GM21528 (cell line): ENCODE results near the gene CEP78.
A peak's percentile ranks its signal among the peaks of the same experiment; 100 is the strongest.

Source experiments
- ATAC-seq: cut with Tn5 transposase; IDR thresholded peaks from one replicate; pipeline ENCODE4 v1.9.1; 2021; ENCODE audit warnings: mild to moderate bottlenecking, moderate library complexity; ENCODE audit not compliant: unreplicated experiment, low FRiP score

CEP78 gene

GRCh38 chr9:78234810-78235209 lies 1.1 kb upstream of the CEP78 start:
- ATAC-seq = no peak

- ATAC-seq = no peak
Measured at GRCh38 chr9:78235256-78235761, 566 bp upstream of the CEP78 start.

GRCh38 chr9:78236551-78236910 lies 656 bp downstream of the CEP78 start:
- ATAC-seq = peak; percentile 21

- ATAC-seq = no peak
Measured at GRCh38 chr9:78238046-78239038, 2.5 kb downstream of the CEP78 start.

- no peak for ATAC-seq
Measured at GRCh38 chr9:78239506-78239905, 3.6 kb downstream of the CEP78 start.

- no peak for ATAC-seq
Measured at GRCh38 chr9:78242041-78242440, 6.2 kb downstream of the CEP78 start.

GRCh38 chr9:78243130-78243529 lies 7.3 kb downstream of the CEP78 start:
- no peak for ATAC-seq

- no peak for ATAC-seq
Measured at GRCh38 chr9:78245401-78245800, 9.5 kb downstream of the CEP78 start.

- no peak for ATAC-seq
Measured at GRCh38 chr9:78248635-78249034, 12.8 kb downstream of the CEP78 start.

- no peak for ATAC-seq
Measured at GRCh38 chr9:78249542-78249941, 13.7 kb downstream of the CEP78 start.

- no peak for ATAC-seq
Measured at GRCh38 chr9:78252616-78253015, 16.7 kb downstream of the CEP78 start.

GRCh38 chr9:78253285-78253684 lies 17.4 kb downstream of the CEP78 start:
- no peak for ATAC-seq

GRCh38 chr9:78261403-78262001 lies 25.6 kb downstream of the CEP78 start:
- no peak for ATAC-seq

GRCh38 chr9:78262655-78263054 lies 26.8 kb downstream of the CEP78 start:
- no peak for ATAC-seq

GRCh38 chr9:78267889-78268288 lies 32.0 kb downstream of the CEP78 start:
- no peak for ATAC-seq

- ATAC-seq = no peak
Measured at GRCh38 chr9:78269784-78270183, 33.9 kb downstream of the CEP78 start.

GRCh38 chr9:78272307-78272706 lies 36.4 kb downstream of the CEP78 start:
- no peak for ATAC-seq

- no peak for ATAC-seq
Measured at GRCh38 chr9:78273761-78274160, 37.9 kb downstream of the CEP78 start.

- ATAC-seq = no peak
Measured at GRCh38 chr9:78278177-78278777, 42.4 kb downstream of the CEP78 start.

- no peak for ATAC-seq
Measured at GRCh38 chr9:78278801-78279200, 42.9 kb downstream of the CEP78 start.

GRCh38 chr9:78280982-78281668 lies 45.2 kb downstream of the CEP78 start:
- ATAC-seq = no peak
